HFFc6 (cell line): ENCODE measurements around the gene CCNG2. TPM values are rescaled to one million over a fixed set of nuclear protein-coding genes. Genes with fewer than 3 reads are reported as not detected.
A peak's percentile ranks its signal among the peaks of the same experiment; 100 is the strongest.

Source experiments
- DNase-seq: peaks from one replicate; pipeline ENCODE4 v3.0.0-alpha.2; 2018
- H3K27ac Mint-ChIP-seq: 2 replicates; pipeline ENCODE4 v1.8.0; 2020; ENCODE audit warnings: mild to moderate bottlenecking, mixed read lengths
- H3K27me3 Mint-ChIP-seq: 2 replicates; pipeline ENCODE4 v1.8.0; 2021; ENCODE audit warnings: mild to moderate bottlenecking, moderate library complexity, mixed read lengths; ENCODE audit not compliant: insufficient read depth
- H3K36me3 Mint-ChIP-seq: 2 replicates; pipeline ENCODE4 v1.8.0; 2021; ENCODE audit warnings: low read depth, mixed read lengths
- H3K4me1 Mint-ChIP-seq: 2 replicates; pipeline ENCODE4 v1.8.0; 2020; ENCODE audit warnings: low read depth, mixed read lengths
- H3K4me3 Mint-ChIP-seq: 2 replicates; pipeline ENCODE4 v1.8.0; 2020; ENCODE audit warnings: mild to moderate bottlenecking, moderate library complexity, mixed read lengths
- H3K9me3 Mint-ChIP-seq: 2 replicates; pipeline ENCODE4 v1.8.0; 2020; ENCODE audit warnings: mild to moderate bottlenecking, mixed read lengths
- CTCF ChIP-seq: fragments of 200-600 bp; sonication (generic); IDR thresholded peaks from 2 replicates; pipeline ENCODE4 v1.5.0; 2021; ENCODE audit warnings: antibody characterized with exemption, mild to moderate bottlenecking
- total RNA-seq, 6 experiments: library from RNA; stranded (reverse); fragmentation: NEBNext Ultra II Directional; extraction: Animal tissue kit (Norgen Biotek cat#: 25700); gene quantifications; 2 replicates in 1 of 6; 3 replicates in 5 of 6; pipeline ENCODE4 v1.2.3, GENCODE V29; 2021

CCNG2 gene
- total RNA-seq, 6 experiments from 2014 or later, result 17.1 to 20.4 (median 19.2) TPM

GRCh38 chr4:77154761-77155499, 2.1 kb upstream of the CCNG2 start:
- no peak for DNase-seq
- no peaks in the 10 kb centered on the region for H3K9me3 Mint-ChIP-seq
- peaks cover 36% of the 10 kb centered on the region for H3K4me1 Mint-ChIP-seq
- H3K36me3 Mint-ChIP-seq, result no peaks in the 10 kb centered on the region
- TF ChIP-seq CTCF, result no peak
- no peak overlapping the region for H3K4me3 Mint-ChIP-seq
- no peak overlapping the region for H3K27ac Mint-ChIP-seq
- peaks cover 3% of the 10 kb centered on the region for H3K27me3 Mint-ChIP-seq

- Mint-ChIP-seq H3K27ac (peak overlapping the region; percentile 93), H3K4me3 (peak overlapping the region; percentile 94), H3K36me3 (0 out of 2 replicates have a peak, but pooled peaks cover 5% of the 10 kb centered on the region), H3K9me3 (no peaks in the 10 kb centered on the region), H3K27me3 (peaks cover 3% of the 10 kb centered on the region), H3K4me1 (peaks cover 36% of the 10 kb centered on the region)
- no peak for DNase-seq
- TF ChIP-seq CTCF, result no peak
Observed at GRCh38 chr4:77155631-77156452, 1.2 kb upstream of the CCNG2 start.

GRCh38 chr4:77156533-77156911, 485 bp upstream of the CCNG2 start:
- H3K9me3 Mint-ChIP-seq, result no peaks in the 10 kb centered on the region
- H3K36me3 Mint-ChIP-seq, result peaks cover 5% of the 10 kb centered on the region; the same call in 1 of the 2 replicates
- DNase-seq, result peak; percentile 100
- no peak for TF ChIP-seq CTCF
- peak overlapping the region; percentile 94 for H3K4me3 Mint-ChIP-seq
- H3K27me3 Mint-ChIP-seq, result peaks cover 3% of the 10 kb centered on the region
- H3K4me1 Mint-ChIP-seq, result peaks cover 30% of the 10 kb centered on the region
- H3K27ac Mint-ChIP-seq, result peak overlapping the region; percentile 93

GRCh38 chr4:77157859-77158486, 966 bp downstream of the CCNG2 start:
- peaks cover 35% of the 10 kb centered on the region for H3K4me1 Mint-ChIP-seq
- no peak for TF ChIP-seq CTCF
- peak overlapping the region; percentile 86 for H3K27ac Mint-ChIP-seq

GRCh38 chr4:77158487-77158861, 1.5 kb downstream of the CCNG2 start:
- no peak for DNase-seq
- Mint-ChIP-seq H3K36me3 (peaks cover 22% of the 10 kb centered on the region), H3K4me3 (peak overlapping the region; percentile 94), H3K4me1 (peaks cover 35% of the 10 kb centered on the region), H3K27me3 (peaks cover 3% of the 10 kb centered on the region; the same call in 1 of the 2 replicates), H3K27ac (peak overlapping the region; percentile 86), H3K9me3 (no peaks in the 10 kb centered on the region)
- no peak for TF ChIP-seq CTCF

More at GRCh38 chr4:77157859-77158486, 966 bp downstream of the CCNG2 start:
- peaks cover 17% of the 10 kb centered on the region for H3K36me3 Mint-ChIP-seq
- DNase-seq, result peak; percentile 77
- H3K27me3 Mint-ChIP-seq, result peaks cover 3% of the 10 kb centered on the region; the same call in 1 of the 2 replicates
- H3K9me3 Mint-ChIP-seq, result no peaks in the 10 kb centered on the region
- peak overlapping the region; percentile 94 for H3K4me3 Mint-ChIP-seq
